Measurements from ENCODE around the gene NOSTRIN. TPM values are rescaled to one million over a fixed set of nuclear protein-coding genes. Genes with fewer than 3 reads are reported as not detected.
"Not testable (repeated sequence)": the region's sequence is repeated elsewhere in the genome, so short reads cannot be mapped to it uniquely, and the experiment has no call there.

Gene NOSTRIN
- total and polyA plus RNA-seq, 8 donors, result 25.7 to 45.3 (median 38.8) TPM

DNA sequence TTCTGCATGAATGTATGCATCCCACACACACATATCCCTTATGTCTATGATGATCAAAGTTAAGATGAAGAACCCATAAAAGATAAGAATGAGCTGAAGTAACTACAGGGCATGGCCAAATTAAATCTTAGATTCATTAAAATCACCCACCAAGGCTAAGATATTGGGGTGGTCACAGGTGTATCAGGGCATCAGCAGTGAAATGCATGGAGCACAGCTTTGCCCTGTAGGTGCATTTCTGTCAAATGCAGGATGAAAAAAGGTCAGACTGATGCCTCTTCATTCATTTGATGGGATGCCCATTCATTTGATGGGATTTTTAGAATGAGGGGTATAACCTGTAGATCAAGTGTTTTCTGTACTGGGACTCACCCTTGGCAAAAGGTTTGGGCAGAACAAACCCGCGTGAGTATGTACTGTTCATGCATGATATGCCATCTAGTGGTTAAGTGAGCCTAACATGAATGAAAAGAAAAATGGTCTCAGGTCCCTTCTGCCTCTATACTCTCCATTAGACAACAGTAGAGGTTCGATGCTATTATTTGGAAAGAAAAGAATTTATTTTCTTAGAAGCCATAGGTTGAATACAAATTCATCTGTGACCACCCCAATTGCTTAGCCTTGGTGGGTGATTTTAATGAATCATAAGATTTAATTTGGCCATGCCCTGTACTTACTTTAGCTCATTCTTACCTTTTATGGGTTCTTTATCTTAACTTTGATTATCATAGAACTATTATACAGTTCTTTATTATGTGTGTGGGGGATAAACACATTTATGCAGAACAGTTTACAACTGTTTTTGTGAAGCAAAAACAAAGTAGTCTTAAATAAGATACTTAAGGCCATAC, 43.2 kb upstream of the NOSTRIN start:
- peak in 2 of 4 donors; percentile 30 to 61 for DNase-seq
- peak; percentile 91 for ATAC-seq
- intact Hi-C loops (cut with DNase I), result loop anchor here in 1 of 2 donors (5.0 kb wide), 1 partner anchor 412 kb away; no protein-coding TSS in a partner anchor
- H3K4me3 ChIP-seq, result no peak overlapping the region
- no peaks in the 10 kb centered on the region for H3K9me3 ChIP-seq
- no peaks in the 10 kb centered on the region for H3K27me3 ChIP-seq
- no peak overlapping the region for H3K27ac ChIP-seq
- peaks cover 0 to 11% of the 10 kb centered on the region in 2 donors for H3K4me1 ChIP-seq
- H3K36me3 ChIP-seq, result no peaks in the 10 kb centered on the region
- peak; percentile 39 to 49 for TF ChIP-seq CTCF (IDR thresholded peaks at IDR 0.05)

- Histone ChIP-seq H3K4me3 (no peak overlapping the region), H3K36me3 (peaks cover 0 to 7% of the 10 kb centered on the region in 2 donors), H3K9me3 (no peaks in the 10 kb centered on the region), H3K4me1 (no peaks in the 10 kb centered on the region), H3K27ac (no peak overlapping the region), H3K27me3 (no peaks in the 10 kb centered on the region)
- TF ChIP-seq CTCF (IDR thresholded peaks at IDR 0.05), result no peak
- DNase-seq, result no peak
- intact Hi-C loops (cut with DNase I), result no loop called here
- no peak for ATAC-seq
Measured at GRCh38 chr2:168765401-168765800, 37.0 kb upstream of the NOSTRIN start.

DNA sequence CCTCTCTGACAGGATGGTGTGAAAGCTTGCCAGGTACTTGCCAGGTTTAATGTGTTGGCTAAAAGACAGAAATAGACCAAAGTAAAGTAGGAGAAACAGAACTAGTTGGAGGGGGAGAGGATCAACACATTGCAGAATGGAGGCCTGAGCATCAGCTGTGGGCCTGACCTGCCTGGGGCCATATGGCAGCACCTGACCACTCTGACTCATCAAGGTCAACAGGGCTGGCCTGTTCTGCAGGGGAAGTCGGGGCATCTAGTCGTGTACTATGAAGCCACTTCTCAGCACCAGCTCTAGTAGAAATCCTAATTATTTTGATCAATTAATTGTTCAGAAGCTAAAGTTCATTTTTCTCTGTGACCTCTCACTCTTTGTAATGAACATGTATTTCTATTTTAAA, 35.8 kb upstream of the NOSTRIN start:
- no peak for TF ChIP-seq CTCF (IDR thresholded peaks at IDR 0.05)
- Histone ChIP-seq H3K36me3 (peaks cover 0 to 7% of the 10 kb centered on the region in 2 donors), H3K4me1 (no peaks in the 10 kb centered on the region), H3K27me3 (no peaks in the 10 kb centered on the region), H3K9me3 (no peaks in the 10 kb centered on the region), H3K27ac (no peak overlapping the region), H3K4me3 (no peak overlapping the region)
- intact Hi-C loops (cut with DNase I), result no loop called here
- ATAC-seq (no peak), DNase-seq (no peak)

DNA sequence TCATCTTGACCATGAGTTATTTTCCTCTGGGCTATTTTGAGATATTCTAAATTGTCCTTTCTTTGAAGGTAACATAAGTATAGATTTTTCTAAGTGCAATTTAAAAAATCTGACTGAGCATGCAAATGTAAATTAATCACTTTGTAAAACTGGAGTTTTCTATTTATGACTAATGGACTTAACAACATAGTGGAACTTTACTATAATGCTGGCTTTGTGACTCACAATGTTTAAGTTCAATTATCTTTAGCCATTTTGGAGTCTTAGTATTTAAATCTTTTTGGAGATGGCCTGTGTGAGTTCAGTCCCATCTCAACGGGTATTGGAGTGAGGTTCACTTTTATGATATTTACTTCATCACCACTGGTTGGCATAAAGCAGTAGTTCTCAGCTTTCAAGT, 35.2 kb upstream of the NOSTRIN start:
- H3K9me3 ChIP-seq, result no peaks in the 10 kb centered on the region
- no peak for TF ChIP-seq CTCF (IDR thresholded peaks at IDR 0.05)
- no peaks in the 10 kb centered on the region for H3K27me3 ChIP-seq
- peaks cover 0 to 7% of the 10 kb centered on the region in 2 donors for H3K36me3 ChIP-seq
- H3K27ac ChIP-seq, result no peak overlapping the region
- ATAC-seq (no peak), DNase-seq (no peak)
- intact Hi-C loops (cut with DNase I), result no loop called here
- H3K4me1 ChIP-seq, result no peaks in the 10 kb centered on the region
- H3K4me3 ChIP-seq, result no peak overlapping the region

GRCh38 chr2:168768357-168768756, 34.1 kb upstream of the NOSTRIN start:
- H3K4me3 ChIP-seq; H3K9me3 ChIP-seq; H3K4me1 ChIP-seq; H3K27ac ChIP-seq; intact Hi-C loops (cut with DNase I); DNase-seq; ATAC-seq; H3K27me3 ChIP-seq; H3K36me3 ChIP-seq: not testable (repeated sequence)
